ENCODE results near the gene ELMO3. TPM values are rescaled to one million over a fixed set of nuclear protein-coding genes. Genes with fewer than 3 reads are reported as not detected.

Gene ELMO3
- polyA plus RNA-seq, 4 donors: 0.86 to 8.5 (median 5.5) TPM

- no peak for DNase-seq (ENCODE audit: low read depth in 4 of 4, low spot score in 3 of 4)
These were observed 5.4 kb upstream of the ELMO3 start for GRCh38 chr16:67193536-67193935.

- no peak for DNase-seq (ENCODE audit: low read depth in 4 of 4, low spot score in 3 of 4)
These were observed 4.7 kb upstream of the ELMO3 start for GRCh38 chr16:67194260-67194659.

- DNase-seq (ENCODE audit: low read depth in 4 of 4, low spot score in 3 of 4): no peak
These were observed 3.3 kb upstream of the ELMO3 start for GRCh38 chr16:67195676-67196075.

GRCh38 chr16:67196881-67197280 lies 2.0 kb upstream of the ELMO3 start:
- DNase-seq (ENCODE audit: low read depth in 4 of 4, low spot score in 3 of 4): no peak

- no peak for DNase-seq (ENCODE audit: low read depth in 4 of 4, low spot score in 3 of 4)
These were observed 1.2 kb upstream of the ELMO3 start for GRCh38 chr16:67197704-67198103.

- DNase-seq (ENCODE audit: low read depth in 4 of 4, low spot score in 3 of 4): no peak
These were observed 645 bp upstream of the ELMO3 start for GRCh38 chr16:67198238-67198734.

- DNase-seq (ENCODE audit: low read depth in 4 of 4, low spot score in 3 of 4): no peak
These were observed 872 bp downstream of the ELMO3 start for GRCh38 chr16:67199808-67200198.

- DNase-seq (ENCODE audit: low read depth in 4 of 4, low spot score in 3 of 4): no peak
These were observed 1.6 kb downstream of the ELMO3 start for GRCh38 chr16:67200491-67200890.

GRCh38 chr16:67201411-67202345 lies 2.7 kb downstream of the ELMO3 start:
- DNase-seq (ENCODE audit: low read depth in 4 of 4, low spot score in 3 of 4): no peak

GRCh38 chr16:67202426-67202825 lies 3.5 kb downstream of the ELMO3 start:
- DNase-seq (ENCODE audit: low read depth in 4 of 4, low spot score in 3 of 4): no peak

GRCh38 chr16:67202956-67203493 lies 4.1 kb downstream of the ELMO3 start:
- DNase-seq (ENCODE audit: low read depth in 4 of 4, low spot score in 3 of 4): no peak

- DNase-seq (ENCODE audit: low read depth in 4 of 4, low spot score in 3 of 4): no peak
These were observed 5.1 kb downstream of the ELMO3 start for GRCh38 chr16:67204076-67204475.

- no peak for DNase-seq (ENCODE audit: low read depth in 4 of 4, low spot score in 3 of 4)
These were observed 7.4 kb downstream of the ELMO3 start for GRCh38 chr16:67206129-67206837.

GRCh38 chr16:67206838-67207248 lies 7.9 kb downstream of the ELMO3 start:
- no peak for DNase-seq (ENCODE audit: low read depth in 4 of 4, low spot score in 3 of 4)

- DNase-seq (ENCODE audit: low read depth in 4 of 4, low spot score in 3 of 4): no peak
These were observed 8.5 kb downstream of the ELMO3 start for GRCh38 chr16:67207249-67208091.

GRCh38 chr16:67208154-67208896 lies 9.4 kb downstream of the ELMO3 start:
- DNase-seq (ENCODE audit: low read depth in 4 of 4, low spot score in 3 of 4): no peak

- DNase-seq (ENCODE audit: low read depth in 4 of 4, low spot score in 3 of 4): no peak
These were observed 10.6 kb downstream of the ELMO3 start for GRCh38 chr16:67209565-67209964.

GRCh38 chr16:67210069-67210937 lies 11.4 kb downstream of the ELMO3 start:
- DNase-seq (ENCODE audit: low read depth in 4 of 4, low spot score in 3 of 4): no peak

GRCh38 chr16:67211674-67212073 lies 12.7 kb downstream of the ELMO3 start:
- DNase-seq (ENCODE audit: low read depth in 4 of 4, low spot score in 3 of 4): no peak

Measured in left renal pelvis (tissue), 4 donors.